ENCODE results near the gene KIF21B.

KIF21B gene

DNA sequence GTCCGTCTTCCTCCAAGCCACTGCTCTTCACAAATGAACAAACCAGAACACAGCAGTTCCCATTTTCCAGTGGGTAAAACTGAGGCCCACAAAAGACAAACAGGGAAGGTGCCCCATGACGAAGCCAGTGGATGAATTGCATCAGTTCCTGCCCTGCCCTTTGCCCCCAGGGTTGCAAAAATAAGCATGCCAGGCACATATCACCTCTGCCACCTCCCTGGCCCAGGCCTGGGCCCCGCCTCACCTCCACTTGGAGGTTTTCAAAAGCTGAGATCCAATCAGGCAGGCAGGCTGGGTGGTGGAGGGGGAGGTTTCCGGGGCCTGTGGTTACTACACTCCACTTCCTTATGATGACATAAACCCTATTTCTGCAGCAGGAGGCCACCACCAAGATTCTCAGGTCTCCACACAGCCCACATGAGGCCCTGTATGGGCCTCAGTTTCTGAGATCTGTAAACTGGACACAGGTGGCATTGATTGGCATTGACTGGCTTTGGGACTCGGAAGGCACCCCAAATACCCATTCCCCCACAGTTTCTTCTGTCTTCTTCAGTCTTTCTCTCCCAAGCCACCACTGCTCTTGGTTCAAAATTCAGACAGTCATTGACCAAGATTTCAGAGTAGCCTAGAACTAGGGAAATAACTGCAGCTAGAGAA, 4.1 kb downstream of the KIF21B start:
- TF ChIP-seq FOXM1 (IDR thresholded peaks at IDR 0.05; ENCODE audit: borderline replicate concordance, low read depth) = 0 out of 2 replicates have a peak, but pooled peaks have one; percentile 24
- peak; percentile 32; the same call in 1 of the 2 replicates for TF ChIP-seq CEBPB (IDR thresholded peaks at IDR 0.05)
- TF ChIP-seq YY1 (IDR thresholded peaks at IDR 0.05; ENCODE audit: low read depth) = no peak

GRCh38 chr1:201017828-201018163, 5.7 kb downstream of the KIF21B start:
- no peak for TF ChIP-seq CEBPB (IDR thresholded peaks at IDR 0.05)
- TF ChIP-seq EGR1 (IDR thresholded peaks at IDR 0.05) = no peak
- TF ChIP-seq TCF12 (IDR thresholded peaks at IDR 0.05; ENCODE audit: low read depth) = no peak
- TF ChIP-seq YY1 (IDR thresholded peaks at IDR 0.05; ENCODE audit: low read depth) = no peak
- TF ChIP-seq TAF1 (IDR thresholded peaks at IDR 0.05; ENCODE audit: low read depth) = no peak
- no peak for TF ChIP-seq EP300 (IDR thresholded peaks at IDR 0.05; ENCODE audit: borderline replicate concordance)
- TF ChIP-seq NFIC (IDR thresholded peaks at IDR 0.05) = no peak
- no peak for TF ChIP-seq ZBTB7A (IDR thresholded peaks at IDR 0.05; ENCODE audit: low read depth)
- no peak for TF ChIP-seq RAD21 (IDR thresholded peaks at IDR 0.05; ENCODE audit: low read depth)
- TF ChIP-seq TEAD4 (IDR thresholded peaks at IDR 0.05) = no peak
- no peak for TF ChIP-seq FOXM1 (IDR thresholded peaks at IDR 0.05; ENCODE audit: borderline replicate concordance, low read depth)
- no peak for TF ChIP-seq USF1 (IDR thresholded peaks at IDR 0.05)
- no peak for TF ChIP-seq CREB1 (IDR thresholded peaks at IDR 0.05; ENCODE audit: low read depth)
- TF ChIP-seq REST (IDR thresholded peaks at IDR 0.05; ENCODE audit: low read depth) = no peak

- TF ChIP-seq TAF1 (IDR thresholded peaks at IDR 0.05; ENCODE audit: low read depth) (no peak), RAD21 (IDR thresholded peaks at IDR 0.05; ENCODE audit: low read depth) (no peak), TEAD4 (IDR thresholded peaks at IDR 0.05) (no peak), CREB1 (IDR thresholded peaks at IDR 0.05; ENCODE audit: low read depth) (no peak), TCF12 (IDR thresholded peaks at IDR 0.05; ENCODE audit: low read depth) (no peak), FOXM1 (IDR thresholded peaks at IDR 0.05; ENCODE audit: borderline replicate concordance, low read depth) (no peak), CEBPB (IDR thresholded peaks at IDR 0.05) (no peak)
Observed at GRCh38 chr1:201016943-201017827, 6.3 kb downstream of the KIF21B start.

DNA sequence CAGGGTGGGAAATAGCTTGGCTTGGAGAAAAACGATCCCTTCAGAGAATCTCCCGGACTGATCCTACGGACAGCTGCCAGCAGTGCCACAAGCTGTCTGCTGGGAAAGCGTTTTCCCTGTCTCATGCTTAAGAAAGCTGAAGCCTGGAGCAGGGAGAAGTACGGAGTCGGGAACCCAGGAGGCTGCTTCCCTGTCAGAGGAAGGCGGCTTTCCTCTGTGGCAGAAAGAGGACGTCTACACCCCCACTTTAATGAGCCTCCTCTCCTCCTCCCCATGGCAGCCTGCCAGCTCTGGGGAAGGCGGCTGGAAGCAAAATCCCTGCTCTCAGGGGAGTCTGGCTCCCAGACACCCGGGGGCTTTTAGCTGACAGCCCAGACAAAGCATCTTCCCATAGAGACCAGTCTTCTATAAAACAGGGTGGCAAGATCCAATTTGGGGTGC, 7.3 kb downstream of the KIF21B start:
- TF ChIP-seq MAX (IDR thresholded peaks at IDR 0.05) = no peak
- 0 out of 2 replicates have a peak, but pooled peaks have one; percentile 50 for TF ChIP-seq NFIC (IDR thresholded peaks at IDR 0.05)

DNA sequence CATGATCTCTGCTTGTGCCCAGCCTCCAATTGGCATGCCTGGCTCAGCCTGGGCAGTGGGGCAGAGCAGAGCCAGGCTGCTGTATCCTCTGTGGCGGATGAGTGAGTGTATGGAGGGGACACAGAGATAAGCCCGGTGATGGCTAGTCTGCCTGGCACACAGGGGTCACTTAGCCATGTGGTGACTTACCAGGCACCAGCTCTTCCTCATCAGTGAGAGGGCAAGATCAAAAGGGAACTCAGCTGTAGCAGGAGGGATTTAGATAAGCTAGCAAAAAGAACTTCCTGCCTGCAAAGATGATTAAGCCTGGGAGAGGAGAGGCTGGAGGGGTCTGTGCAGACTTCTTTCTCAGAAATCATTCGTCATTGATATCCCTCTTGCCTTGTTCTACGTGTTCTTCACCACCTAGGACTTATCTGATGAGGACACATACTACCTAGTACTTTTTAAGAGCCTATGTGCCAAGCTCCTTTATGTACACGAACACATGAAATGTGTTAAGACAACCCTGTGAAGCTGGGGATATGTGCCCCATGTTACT, 7.9 kb downstream of the KIF21B start:
- TF ChIP-seq USF1 (IDR thresholded peaks at IDR 0.05) = no peak
- TF ChIP-seq RAD21 (IDR thresholded peaks at IDR 0.05; ENCODE audit: low read depth) = no peak
- no peak for TF ChIP-seq NFIC (IDR thresholded peaks at IDR 0.05)
- no peak for TF ChIP-seq TAF1 (IDR thresholded peaks at IDR 0.05; ENCODE audit: low read depth)
- no peak for TF ChIP-seq FOXM1 (IDR thresholded peaks at IDR 0.05; ENCODE audit: borderline replicate concordance, low read depth)
- no peak for TF ChIP-seq REST (IDR thresholded peaks at IDR 0.05; ENCODE audit: low read depth)
- TF ChIP-seq EP300 (IDR thresholded peaks at IDR 0.05; ENCODE audit: borderline replicate concordance) = no peak
- no peak for TF ChIP-seq EGR1 (IDR thresholded peaks at IDR 0.05)
- no peak for TF ChIP-seq YY1 (IDR thresholded peaks at IDR 0.05; ENCODE audit: low read depth)
- no peak for TF ChIP-seq ZBTB7A (IDR thresholded peaks at IDR 0.05; ENCODE audit: low read depth)
- no peak for TF ChIP-seq CEBPB (IDR thresholded peaks at IDR 0.05)
- TF ChIP-seq TCF12 (IDR thresholded peaks at IDR 0.05; ENCODE audit: low read depth) = no peak
- no peak for TF ChIP-seq MAX (IDR thresholded peaks at IDR 0.05)
- TF ChIP-seq TEAD4 (IDR thresholded peaks at IDR 0.05) = no peak
- no peak for TF ChIP-seq CREB1 (IDR thresholded peaks at IDR 0.05; ENCODE audit: low read depth)
